ENCODE measurements around the gene PDE9A.

Gene PDE9A

GRCh38 chr21:42644223-42645208 lies 8.9 kb upstream of the PDE9A start:
- no peak for DNase-seq

GRCh38 chr21:42645211-42646075 lies 8.0 kb upstream of the PDE9A start:
- no peak for DNase-seq

GRCh38 chr21:42646076-42646825 lies 7.2 kb upstream of the PDE9A start:
- DNase-seq = no peak

GRCh38 chr21:42646836-42647235 lies 6.6 kb upstream of the PDE9A start:
- DNase-seq = no peak

- DNase-seq = no peak
These were observed 4.8 kb upstream of the PDE9A start for GRCh38 chr21:42648606-42649005.

GRCh38 chr21:42649122-42650032 lies 4.0 kb upstream of the PDE9A start:
- no peak for DNase-seq

GRCh38 chr21:42650033-42650370 lies 3.4 kb upstream of the PDE9A start:
- DNase-seq = no peak

- no peak for DNase-seq
These were observed 2.7 kb upstream of the PDE9A start for GRCh38 chr21:42650441-42651421.

GRCh38 chr21:42651515-42652401 lies 1.7 kb upstream of the PDE9A start:
- DNase-seq = no peak

- peak; percentile 72 for DNase-seq
These were observed 742 bp upstream of the PDE9A start for GRCh38 chr21:42652527-42653230.

- no peak for DNase-seq
These were observed 925 bp downstream of the PDE9A start for GRCh38 chr21:42654179-42654912.

GRCh38 chr21:42654913-42655795 lies 1.7 kb downstream of the PDE9A start:
- DNase-seq = no peak

- no peak for DNase-seq
These were observed 2.7 kb downstream of the PDE9A start for GRCh38 chr21:42655796-42656770.

GRCh38 chr21:42656872-42657271 lies 3.5 kb downstream of the PDE9A start:
- DNase-seq = no peak

- no peak for DNase-seq
These were observed 4.4 kb downstream of the PDE9A start for GRCh38 chr21:42657676-42658319.

Measured in right hindlimb (tissue), 1 donor.